PFSK-1 (cell line): Measurements from ENCODE around the gene PCDHB3.

Experiments used
- FOXP2 ChIP-seq: optimal IDR thresholded peaks from 2 replicates; pipeline ENCODE3; 2011; ENCODE audit warnings: borderline replicate concordance, control low read depth, inconsistent platforms; ENCODE audit not compliant: insufficient read depth; ENCODE audit errors: extremely low read length, extremely low read depth
- POLR2AphosphoS5 ChIP-seq: IDR thresholded peaks from 2 replicates; pipeline ENCODE4 v1.6.1; 2012; ENCODE audit warnings: low read depth, mild to moderate bottlenecking, control low read depth, low read length, moderate library complexity
- SIN3A ChIP-seq: IDR thresholded peaks from 2 replicates; pipeline ENCODE4 v1.6.1; 2012; ENCODE audit warnings: mild to moderate bottlenecking, low read length, moderate library complexity, borderline replicate concordance; ENCODE audit not compliant: insufficient read depth
- TAF1 ChIP-seq: IDR thresholded peaks from 2 replicates; pipeline ENCODE4 v1.6.1; 2012; ENCODE audit warnings: low read length, control low read depth, borderline replicate concordance; ENCODE audit not compliant: insufficient read depth
- TF ChIP-seq, protein P1 (sequence below), 2 experiments: IDR thresholded peaks; 2 replicates each; pipeline versions ENCODE4 v1.6.1 to v1.8.0; 2011 to 2012; ENCODE audit warnings: low read depth in 2 of 2, low read length in 2 of 2, control low read depth in 1 of 2, inconsistent platforms in 1 of 2, mild to moderate bottlenecking in 1 of 2, moderate library complexity in 1 of 2; ENCODE audit not compliant: insufficient read depth in 1 of 2

The PCDHB3 gene

DNA sequence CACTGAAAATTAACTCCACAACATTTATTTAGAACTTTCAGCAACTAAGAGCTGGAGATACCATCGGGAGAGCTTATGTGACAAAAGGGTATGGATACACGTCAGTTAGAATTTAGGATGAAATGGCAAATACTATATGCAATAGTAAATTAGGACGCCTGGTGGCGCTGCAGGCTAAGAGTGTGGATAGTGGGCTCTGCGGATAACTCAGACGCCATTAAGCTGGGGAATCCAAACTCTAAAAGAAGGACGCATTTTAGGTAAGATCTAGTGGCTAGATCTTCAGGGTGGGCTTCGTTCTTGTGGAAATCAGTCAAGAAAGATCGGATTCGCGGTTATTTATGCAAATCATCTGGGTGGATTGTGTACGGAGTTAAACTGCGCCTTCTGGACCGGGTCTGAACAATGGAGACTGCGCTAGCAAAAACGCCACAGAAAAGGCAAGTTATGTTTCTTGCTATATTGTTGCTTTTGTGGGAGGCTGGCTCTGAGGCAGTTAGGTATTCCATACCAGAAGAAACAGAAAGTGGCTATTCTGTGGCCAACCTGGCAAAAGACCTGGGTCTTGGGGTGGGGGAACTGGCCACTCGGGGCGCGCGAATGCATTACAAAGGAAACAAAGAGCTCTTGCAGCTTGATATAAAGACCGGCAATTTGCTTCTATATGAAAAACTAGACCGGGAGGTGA is 34.9 kb downstream of the PCDHB3 start, which contains the start of gene PCDHB5:
Gene PCDHB5 (plus strand): TSS at position 177 of the 688 bp plus-strand sequence. CDS start 229 bp downstream, at position 406.
- TF ChIP-seq POLR2AphosphoS5 (no peak), FOXP2 (no peak)
- TF ChIP-seq, protein P1, sequence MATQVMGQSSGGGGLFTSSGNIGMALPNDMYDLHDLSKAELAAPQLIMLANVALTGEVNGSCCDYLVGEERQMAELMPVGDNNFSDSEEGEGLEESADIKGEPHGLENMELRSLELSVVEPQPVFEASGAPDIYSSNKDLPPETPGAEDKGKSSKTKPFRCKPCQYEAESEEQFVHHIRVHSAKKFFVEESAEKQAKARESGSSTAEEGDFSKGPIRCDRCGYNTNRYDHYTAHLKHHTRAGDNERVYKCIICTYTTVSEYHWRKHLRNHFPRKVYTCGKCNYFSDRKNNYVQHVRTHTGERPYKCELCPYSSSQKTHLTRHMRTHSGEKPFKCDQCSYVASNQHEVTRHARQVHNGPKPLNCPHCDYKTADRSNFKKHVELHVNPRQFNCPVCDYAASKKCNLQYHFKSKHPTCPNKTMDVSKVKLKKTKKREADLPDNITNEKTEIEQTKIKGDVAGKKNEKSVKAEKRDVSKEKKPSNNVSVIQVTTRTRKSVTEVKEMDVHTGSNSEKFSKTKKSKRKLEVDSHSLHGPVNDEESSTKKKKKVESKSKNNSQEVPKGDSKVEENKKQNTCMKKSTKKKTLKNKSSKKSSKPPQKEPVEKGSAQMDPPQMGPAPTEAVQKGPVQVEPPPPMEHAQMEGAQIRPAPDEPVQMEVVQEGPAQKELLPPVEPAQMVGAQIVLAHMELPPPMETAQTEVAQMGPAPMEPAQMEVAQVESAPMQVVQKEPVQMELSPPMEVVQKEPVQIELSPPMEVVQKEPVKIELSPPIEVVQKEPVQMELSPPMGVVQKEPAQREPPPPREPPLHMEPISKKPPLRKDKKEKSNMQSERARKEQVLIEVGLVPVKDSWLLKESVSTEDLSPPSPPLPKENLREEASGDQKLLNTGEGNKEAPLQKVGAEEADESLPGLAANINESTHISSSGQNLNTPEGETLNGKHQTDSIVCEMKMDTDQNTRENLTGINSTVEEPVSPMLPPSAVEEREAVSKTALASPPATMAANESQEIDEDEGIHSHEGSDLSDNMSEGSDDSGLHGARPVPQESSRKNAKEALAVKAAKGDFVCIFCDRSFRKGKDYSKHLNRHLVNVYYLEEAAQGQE (IDR thresholded peaks at IDR 0.05; ENCODE audit: insufficient read depth in 1 of 2, low read depth in 2 of 2, low read length in 2 of 2), result no peak

DNA sequence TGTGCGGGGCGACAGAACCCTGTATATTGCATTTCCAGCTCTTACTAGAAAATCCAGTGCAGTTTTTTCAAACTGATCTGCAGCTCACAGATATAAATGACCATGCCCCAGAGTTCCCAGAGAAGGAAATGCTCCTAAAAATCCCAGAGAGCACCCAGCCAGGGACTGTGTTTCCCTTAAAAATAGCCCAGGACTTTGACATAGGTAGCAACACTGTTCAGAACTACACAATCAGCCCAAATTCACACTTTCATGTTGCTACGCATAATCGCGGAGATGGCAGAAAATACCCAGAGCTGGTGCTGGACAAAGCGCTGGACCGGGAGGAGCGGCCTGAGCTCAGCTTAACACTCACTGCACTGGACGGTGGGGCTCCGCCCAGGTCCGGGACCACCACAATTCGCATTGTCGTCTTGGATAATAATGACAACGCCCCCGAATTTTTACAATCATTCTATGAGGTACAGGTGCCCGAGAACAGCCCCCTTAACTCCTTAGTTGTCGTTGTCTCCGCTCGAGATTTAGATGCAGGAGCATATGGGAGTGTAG is 35.5 kb downstream of the PCDHB3 start:
- TF ChIP-seq TAF1 (no peak), POLR2AphosphoS5 (no peak), SIN3A (no peak), FOXP2 (no peak)
- TF ChIP-seq, protein P1 (IDR thresholded peaks at IDR 0.05; ENCODE audit: insufficient read depth in 1 of 2, low read depth in 2 of 2, low read length in 2 of 2), result no peak

DNA sequence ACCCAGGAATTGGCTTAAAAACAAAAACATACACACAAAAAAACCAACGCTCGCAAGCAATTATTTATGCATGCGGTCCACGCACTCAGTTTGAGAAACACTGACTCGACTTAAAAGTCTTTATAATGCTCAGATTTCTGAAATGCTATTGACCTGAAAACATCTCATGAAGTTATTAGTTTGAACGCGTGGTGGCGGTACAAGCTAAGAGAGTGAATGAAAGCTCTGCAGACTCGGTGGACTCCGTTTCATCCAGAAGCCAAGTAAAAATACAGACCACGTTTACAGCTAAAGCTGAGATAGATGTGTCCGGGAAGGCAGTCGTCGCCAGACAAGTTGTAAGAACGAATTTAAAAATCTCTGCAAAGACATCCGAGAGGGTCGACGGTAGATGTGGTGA is 49.5 kb downstream of the PCDHB3 start, which contains the start of gene PCDHB6:
Gene PCDHB6 (plus strand): TSS at position 246 of the 400 bp plus-strand sequence. CDS start 201 bp downstream, outside the sequence.
- no peak for TF ChIP-seq TAF1
- TF ChIP-seq SIN3A, result no peak
- no peak for TF ChIP-seq POLR2AphosphoS5
- TF ChIP-seq FOXP2, result no peak
- TF ChIP-seq, protein P1 (IDR thresholded peaks at IDR 0.05; ENCODE audit: insufficient read depth in 1 of 2, low read depth in 2 of 2, low read length in 2 of 2), result no peak

DNA sequence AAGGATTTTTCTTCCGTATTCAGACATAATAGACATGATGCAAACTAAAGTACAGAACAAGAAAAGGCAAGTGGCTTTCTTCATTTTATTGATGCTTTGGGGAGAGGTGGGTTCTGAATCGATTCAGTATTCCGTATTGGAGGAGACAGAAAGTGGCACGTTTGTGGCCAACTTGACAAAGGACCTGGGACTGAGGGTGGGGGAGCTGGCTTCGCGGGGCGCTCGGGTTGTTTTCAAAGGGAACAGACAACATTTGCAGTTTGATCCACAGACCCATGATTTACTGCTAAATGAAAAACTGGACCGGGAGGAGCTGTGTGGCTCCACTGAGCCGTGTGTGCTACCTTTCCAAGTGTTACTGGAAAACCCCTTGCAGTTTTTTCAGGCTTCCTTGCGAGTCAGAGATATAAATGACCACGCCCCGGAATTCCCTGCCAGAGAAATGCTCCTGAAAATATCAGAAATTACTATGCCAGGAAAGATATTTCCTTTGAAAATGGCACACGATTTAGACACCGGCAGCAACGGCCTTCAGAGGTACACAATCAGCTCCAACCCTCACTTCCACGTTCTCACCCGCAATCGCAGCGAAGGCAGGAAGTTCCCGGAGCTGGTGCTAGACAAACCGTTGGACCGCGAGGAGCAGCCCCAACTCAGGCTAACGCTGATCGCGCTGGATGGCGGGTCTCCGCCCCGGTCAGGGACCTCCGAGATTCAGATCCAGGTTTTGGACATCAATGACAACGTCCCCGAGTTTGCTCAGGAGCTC is 50.1 kb downstream of the PCDHB3 start:
- TF ChIP-seq, protein P1 (IDR thresholded peaks at IDR 0.05; ENCODE audit: insufficient read depth in 1 of 2, low read depth in 2 of 2, low read length in 2 of 2), result no peak
- TF ChIP-seq FOXP2 (no peak), SIN3A (no peak), POLR2AphosphoS5 (no peak), TAF1 (no peak)
